Urinary bladder (tissue), 4 donors: Measurements from ENCODE around the gene TRAF2. TPM values are rescaled to one million over a fixed set of nuclear protein-coding genes. Genes with fewer than 3 reads are reported as not detected.

Source experiments
- DNase-seq: peaks from one replicate; pipeline ENCODE4 v3.0.0-alpha.2; 2015; ENCODE audit errors: extremely low spot score
- H3K27ac ChIP-seq: one replicate; pipeline ENCODE4 v1.5.1; 2013; ENCODE audit warnings: low read depth, mild to moderate bottlenecking, moderate library complexity
- H3K36me3 ChIP-seq: one replicate; pipeline ENCODE4 v1.6.1; 2013; ENCODE audit warnings: mild to moderate bottlenecking, moderate library complexity; ENCODE audit not compliant: insufficient read depth
- H3K4me1 ChIP-seq: one replicate; pipeline ENCODE4 v1.6.1; 2013; ENCODE audit warnings: mild to moderate bottlenecking, moderate library complexity; ENCODE audit not compliant: insufficient read depth
- H3K4me3 ChIP-seq: one replicate; pipeline ENCODE4 v1.5.1; 2013; ENCODE audit warnings: low read depth, low read length
- WGBS: extraction: QIAGEN DNeasy Blood & Tissue Kit; methylation state at CpG from one replicate; pipeline ENCODE4 v1.1.7; 2013; 5-methylcytosine and 5-hydroxymethylcytosine counted together
- polyA plus RNA-seq: library from polyadenylated mRNA; stranded (reverse); fragments of 200-250 nt; gene quantifications from one replicate; pipeline ENCODE4 v1.2.3, GENCODE V29; 2013
- total RNA-seq: library from RNA; depleted of rRNA; stranded (reverse); fragments of >200 nt; gene quantifications from one replicate; pipeline ENCODE4 v1.2.3, GENCODE V29; 2014
- donor health status: healthy with polysubstance abuse.
- donor health status: healthy.

The TRAF2 gene
- total and polyA plus RNA-seq, 2 donors: 7.9 to 13.1 TPM

DNA sequence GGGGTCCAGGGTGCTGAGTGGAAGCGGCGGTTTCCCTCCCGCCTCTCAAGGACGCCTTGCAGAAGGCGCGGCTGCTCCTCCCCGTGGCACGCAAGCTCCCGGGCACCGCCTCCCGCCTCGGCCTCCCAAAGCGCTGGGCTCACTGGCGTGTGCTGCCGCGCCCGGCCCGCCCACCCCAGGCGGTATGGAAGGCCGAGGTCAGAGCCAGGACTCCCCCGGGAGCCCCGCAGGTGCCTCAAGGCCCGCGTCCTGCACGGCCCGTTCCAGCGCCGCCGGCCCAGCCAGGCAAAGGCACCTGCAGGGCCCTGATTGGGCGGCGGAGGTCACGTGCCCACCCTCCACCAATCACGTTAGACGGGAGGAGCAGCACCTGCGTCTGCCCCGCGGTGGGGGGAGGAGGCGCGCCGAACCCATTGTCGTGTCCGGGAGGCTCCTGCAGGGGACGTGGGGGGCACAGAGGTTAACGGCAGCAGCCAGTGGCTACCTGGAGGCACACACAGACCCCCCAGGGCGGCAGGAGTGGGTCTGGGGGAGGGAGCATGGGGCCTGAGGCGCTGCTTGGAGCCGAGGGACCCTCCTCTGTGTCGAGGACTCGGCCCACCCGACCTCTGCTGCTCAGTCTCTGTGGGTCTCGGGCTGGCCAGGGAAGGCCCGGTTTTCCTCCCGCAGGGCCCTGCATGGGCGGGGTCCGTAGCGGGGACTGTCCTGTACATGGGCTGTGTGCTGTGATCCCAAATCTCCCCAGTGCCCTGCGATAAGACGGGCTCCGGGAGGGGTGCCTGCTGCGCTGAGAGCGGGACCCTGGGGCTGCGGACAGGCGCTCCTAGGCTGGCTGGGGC lies 63.7 kb downstream of the TRAF2 start:
- Histone ChIP-seq H3K36me3 (no peaks in the 10 kb centered on the region), H3K27ac (peak overlapping the region; percentile 71), H3K4me1 (no peaks in the 10 kb centered on the region), H3K4me3 (peak overlapping the region; percentile 49)
- DNase-seq: peak; percentile 76
- 2% methylated on average over 63 of the region's 63 CpGs for WGBS

DNA sequence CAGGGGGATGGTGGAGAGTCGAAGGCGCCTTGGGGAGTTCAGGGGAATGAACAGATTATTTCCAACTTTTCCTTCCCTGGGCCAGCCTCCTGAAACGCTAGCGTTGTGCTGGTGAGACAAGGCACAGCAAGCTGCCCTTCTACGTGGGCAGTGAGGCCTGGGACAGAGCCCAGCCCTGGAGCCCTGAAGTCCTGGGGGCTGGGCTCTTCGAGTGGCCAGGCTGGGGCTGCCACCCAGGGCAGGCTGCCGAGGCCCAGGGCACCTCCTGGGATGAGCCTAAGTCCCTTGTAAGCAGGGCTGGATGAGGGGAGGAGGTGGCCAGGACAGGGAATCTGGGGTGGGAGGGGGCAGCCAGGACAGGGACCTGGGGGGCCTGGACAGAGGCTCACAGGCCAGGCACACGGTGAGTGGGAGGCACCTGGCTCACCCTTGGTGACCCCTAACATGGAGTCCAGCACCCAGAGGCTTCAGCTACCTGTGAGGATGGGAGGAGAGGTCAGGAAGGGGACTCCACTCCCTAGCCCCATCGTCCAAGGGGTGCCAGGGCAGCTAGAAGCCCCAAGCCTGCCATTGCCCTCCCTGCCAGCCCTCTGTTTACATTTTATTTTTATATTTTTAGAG lies 64.5 kb downstream of the TRAF2 start:
- WGBS: 50% methylated on average over 9 of the region's 9 CpGs
- no peaks in the 10 kb centered on the region for H3K4me1 ChIP-seq
- DNase-seq: no peak

DNA sequence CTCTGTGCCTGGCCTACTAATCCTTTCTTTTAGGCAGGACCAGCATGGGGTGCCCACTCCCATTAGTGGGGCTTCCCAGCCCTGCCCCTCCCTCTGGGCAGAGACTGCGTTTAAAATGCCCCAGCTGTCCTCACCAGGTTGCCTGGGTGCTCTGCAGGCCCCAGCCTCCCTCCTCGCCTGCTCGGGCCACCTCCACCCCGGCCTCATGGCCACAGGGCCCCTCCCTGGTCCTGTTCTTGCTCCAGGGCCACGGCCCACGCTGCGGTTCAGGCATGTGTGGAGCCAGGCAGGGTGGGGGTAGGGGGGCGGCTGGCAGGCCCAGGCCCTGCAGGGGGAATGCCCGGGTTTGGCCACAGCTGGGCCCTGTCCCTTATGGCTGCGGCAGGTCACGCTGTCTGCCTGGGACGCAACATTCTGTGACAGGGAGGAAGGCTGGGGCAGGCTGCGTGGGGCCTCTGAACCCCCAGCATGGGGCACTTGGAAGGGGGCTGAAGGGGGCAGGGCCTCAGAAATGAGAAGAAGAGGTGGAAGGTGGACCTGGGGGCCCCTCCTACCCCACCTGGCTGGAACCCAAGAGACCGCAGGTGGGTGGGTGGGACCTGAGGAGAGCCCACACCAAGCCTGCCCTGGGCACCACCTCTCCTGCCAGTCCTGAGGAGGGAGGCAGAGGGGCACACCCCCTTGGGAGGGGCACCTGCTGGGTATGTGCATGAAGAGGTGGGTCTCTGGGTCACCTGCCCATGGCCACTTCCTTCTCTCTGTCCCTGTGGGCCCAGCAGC lies 65.4 kb downstream of the TRAF2 start, which contains the start of gene LCN12:
Gene LCN12, plus strand, starts transcription at position 733 of the 780 bp plus-strand sequence. CDS start 55 bp downstream, outside the sequence.
- Histone ChIP-seq H3K4me3 (no peak within 1 kb of the TSS), H3K36me3 (no peaks in the 10 kb centered on the region), H3K4me1 (no peaks in the 10 kb centered on the region), H3K27ac (no peak within 1 kb of the TSS)
- 80% methylated on average over 14 of the region's 14 CpGs for WGBS
- DNase-seq: no peak

More for the DNA sequence above, 64.5 kb downstream of the TRAF2 start:
- Histone ChIP-seq H3K4me3 (peak overlapping the region; percentile 49), H3K27ac (no peak overlapping the region), H3K36me3 (no peaks in the 10 kb centered on the region)

DNA sequence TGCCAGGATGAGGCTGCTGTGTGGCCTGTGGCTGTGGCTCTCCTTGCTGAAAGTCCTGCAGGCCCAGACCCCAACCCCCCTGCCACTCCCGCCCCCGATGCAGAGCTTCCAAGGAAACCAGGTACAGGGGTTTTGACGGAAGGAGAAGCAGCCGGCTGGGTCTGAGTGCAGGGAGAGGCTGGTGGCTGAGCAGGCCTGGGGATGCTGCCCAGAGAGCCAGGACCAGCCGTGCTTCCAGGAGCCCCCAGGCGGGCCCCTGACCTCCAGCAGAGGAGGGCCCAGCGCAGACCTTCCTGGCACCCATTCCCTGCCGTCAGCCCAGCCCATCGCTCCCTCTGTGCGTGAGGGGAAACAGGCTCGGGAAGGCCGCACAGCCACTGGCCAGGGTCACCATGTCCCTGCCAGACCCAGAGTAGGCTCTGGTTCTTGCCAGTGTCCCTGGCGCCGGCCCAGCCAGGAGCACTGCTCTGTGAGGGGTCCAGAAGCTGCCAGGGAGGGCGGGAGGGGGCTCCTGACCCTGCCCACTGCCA lies 66.1 kb downstream of the TRAF2 start:
- Histone ChIP-seq H3K4me1 (no peaks in the 10 kb centered on the region), H3K4me3 (no peak overlapping the region), H3K27ac (no peak overlapping the region), H3K36me3 (no peaks in the 10 kb centered on the region)
- DNase-seq: no peak
- 60% methylated on average over 15 of the region's 15 CpGs for WGBS

DNA sequence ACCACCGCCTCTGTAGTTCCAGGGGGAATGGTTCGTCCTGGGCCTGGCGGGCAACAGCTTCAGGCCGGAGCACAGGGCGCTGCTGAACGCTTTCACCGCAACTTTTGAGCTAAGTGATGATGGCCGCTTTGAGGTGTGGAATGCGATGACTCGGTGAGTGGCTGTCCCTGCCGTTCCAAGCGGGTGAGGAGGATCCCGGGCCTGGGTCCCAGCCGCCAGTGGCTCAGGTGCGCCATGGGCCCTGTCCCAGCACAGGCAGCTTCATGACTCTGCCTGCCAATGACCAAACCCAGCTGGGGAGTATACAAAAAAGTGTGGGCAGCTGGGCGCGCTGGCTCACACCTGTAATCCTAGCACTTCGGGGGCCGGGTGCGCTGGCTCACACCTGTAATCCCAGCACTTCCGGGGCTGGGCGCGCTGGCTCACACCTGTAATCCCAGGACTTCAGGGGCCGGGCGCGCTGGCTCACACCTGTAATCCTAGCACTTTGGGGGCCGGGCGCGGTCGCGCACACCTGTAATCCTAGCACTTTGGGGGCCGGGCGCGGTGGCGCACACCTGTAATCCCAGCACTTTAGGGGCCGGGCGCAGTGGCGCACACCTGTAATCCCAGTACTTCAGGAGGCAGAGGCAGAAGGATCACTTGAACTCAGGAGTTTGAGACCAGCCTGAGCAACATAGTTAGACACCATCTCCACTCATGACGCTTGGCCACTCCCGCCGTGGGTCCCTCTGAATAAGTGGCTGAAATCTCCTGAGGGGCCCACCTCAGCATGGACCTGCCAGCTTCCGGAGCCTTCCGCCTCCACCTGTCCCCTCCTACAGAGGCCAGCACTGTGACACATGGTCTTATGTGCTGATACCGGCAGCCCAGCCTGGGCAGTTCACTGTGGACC lies 66.8 kb downstream of the TRAF2 start:
- WGBS: 91% methylated on average over 44 of the region's 44 CpGs
- H3K27ac ChIP-seq: no peak overlapping the region
- DNase-seq: no peak
- no peak overlapping the region for H3K4me3 ChIP-seq
- H3K36me3 ChIP-seq: no peaks in the 10 kb centered on the region
- H3K4me1 ChIP-seq: no peaks in the 10 kb centered on the region

DNA sequence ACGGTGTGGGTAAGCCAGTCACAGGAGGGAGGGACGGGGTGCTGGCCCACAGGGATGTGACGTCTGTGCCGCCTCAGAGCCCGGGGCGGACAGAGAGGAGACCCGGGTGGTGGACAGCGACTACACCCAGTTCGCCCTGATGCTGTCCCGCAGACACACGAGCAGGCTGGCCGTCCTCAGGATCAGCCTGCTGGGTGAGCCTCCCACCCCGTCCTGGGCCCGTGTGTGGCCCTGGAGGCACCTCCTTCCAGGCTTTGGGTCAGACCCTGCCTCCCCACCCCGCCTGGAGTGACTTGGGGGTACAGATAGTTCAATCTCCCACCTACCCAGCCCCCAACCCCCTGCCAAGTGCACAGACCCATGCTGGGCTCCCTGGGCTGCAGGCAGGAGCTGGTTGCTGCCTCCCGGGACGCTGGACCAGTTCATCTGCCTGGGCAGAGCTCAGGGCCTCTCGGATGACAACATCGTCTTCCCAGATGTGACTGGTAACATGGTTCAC lies 67.5 kb downstream of the TRAF2 start:
- 80% methylated on average over 19 of the region's 19 CpGs for WGBS
- no peaks in the 10 kb centered on the region for H3K36me3 ChIP-seq
- no peak overlapping the region for H3K4me3 ChIP-seq
- no peak for DNase-seq
- no peaks in the 10 kb centered on the region for H3K4me1 ChIP-seq
- H3K27ac ChIP-seq: no peak overlapping the region

DNA sequence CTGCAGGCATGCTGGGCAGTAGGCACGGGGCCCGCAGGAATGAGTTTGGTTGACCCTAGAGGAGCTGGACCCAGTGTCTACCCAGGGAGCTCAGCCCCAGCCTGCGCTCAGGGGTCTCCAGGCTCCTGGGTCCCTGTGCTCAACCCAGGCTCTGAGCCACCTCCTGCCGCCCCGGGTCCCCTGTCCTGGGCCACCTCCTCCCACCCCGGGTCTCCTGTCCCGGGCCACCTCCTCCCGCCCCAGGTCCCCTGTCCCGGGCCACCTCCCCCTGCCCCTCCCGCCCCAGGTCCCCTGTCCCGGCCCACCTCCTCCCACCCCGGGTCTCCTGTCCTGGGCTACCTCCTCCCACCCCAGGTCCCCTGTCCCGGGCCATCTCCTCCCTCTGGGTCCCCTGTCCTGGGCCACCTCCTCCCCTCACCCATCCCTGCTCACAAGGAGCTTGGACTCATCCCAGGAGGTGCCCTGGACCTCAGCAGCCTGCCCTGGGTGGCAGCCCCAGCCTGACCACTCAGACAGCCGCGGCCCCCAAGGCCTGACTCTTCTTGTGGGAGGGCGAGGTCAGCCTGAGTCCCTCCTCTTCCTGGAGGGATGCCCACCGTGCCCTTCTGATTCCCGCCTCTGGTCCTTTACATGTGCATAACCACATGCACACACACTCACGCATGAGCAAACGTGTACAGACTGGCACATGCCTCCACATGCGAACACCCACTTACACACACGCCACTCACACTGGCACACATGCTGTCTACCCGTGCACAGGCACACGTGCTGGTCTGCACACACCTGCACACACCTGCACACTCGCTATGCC lies 68.2 kb downstream of the TRAF2 start:
- whole genome bisulfite sequencing: 83% methylated on average over 25 of the region's 25 CpGs
- Histone ChIP-seq H3K27ac (no peak overlapping the region), H3K4me1 (no peaks in the 10 kb centered on the region), H3K4me3 (no peak overlapping the region), H3K36me3 (no peaks in the 10 kb centered on the region)
- no peak for DNase-seq

DNA sequence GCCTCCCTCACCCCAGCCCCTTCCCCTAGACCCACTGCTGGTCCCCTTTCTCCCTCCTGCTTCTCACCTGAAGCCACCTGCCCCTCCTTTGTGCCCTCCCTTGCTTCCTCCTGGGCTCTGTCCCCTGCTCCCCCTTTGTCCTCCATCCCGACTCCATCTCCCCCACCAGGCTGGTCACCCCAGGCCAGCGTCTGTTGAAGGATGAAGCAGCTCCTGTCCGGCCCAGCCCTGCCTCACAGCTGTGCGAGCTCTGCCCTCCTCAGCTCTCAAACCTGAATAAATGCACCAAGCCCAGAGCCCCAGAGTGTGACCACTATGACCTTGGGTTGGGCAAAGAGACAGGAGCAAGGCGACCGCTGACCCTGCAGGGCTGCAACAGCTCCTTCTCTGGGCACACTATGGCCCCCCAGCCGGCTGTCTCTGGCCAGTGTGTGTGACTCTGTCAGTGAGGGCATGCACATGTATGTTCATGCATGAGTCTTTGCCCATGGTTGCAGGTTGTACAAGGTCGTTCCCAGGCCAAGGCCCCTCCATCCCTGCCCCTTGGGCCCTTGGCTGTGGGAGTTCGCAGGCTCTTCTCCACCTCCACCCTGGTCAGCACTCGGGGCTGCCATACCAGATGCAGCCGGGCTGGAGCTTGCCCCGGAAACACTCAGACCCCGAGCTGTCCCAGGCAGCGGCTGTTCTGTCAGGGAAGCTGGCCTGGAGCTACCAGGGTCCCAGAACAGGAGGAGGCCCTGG lies 69.1 kb downstream of the TRAF2 start:
- no peak overlapping the region for H3K4me3 ChIP-seq
- H3K27ac ChIP-seq: no peak overlapping the region
- 82% methylated on average over 14 of the region's 14 CpGs for WGBS
- no peaks in the 10 kb centered on the region for H3K36me3 ChIP-seq
- no peak for DNase-seq
- H3K4me1 ChIP-seq: no peaks in the 10 kb centered on the region

DNA sequence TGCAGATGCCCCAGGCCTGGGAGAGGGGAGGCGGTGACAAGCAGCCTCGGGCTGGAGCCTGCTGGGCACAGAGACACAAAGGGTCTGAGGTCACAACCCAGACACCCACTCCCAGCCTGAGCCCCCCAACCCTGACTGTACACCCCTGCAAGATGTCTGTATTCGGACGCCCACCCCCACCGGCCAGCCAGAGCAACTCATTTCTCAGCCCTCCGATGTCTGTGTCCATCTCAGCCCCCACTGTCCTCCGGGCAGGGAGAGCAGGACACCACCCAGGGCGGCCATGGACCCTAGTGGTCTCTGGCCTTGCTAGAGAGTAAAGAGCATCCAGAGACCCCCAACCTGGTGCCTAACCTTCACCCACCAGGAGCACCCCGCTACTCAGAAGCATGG lies 69.6 kb downstream of the TRAF2 start:
- H3K36me3 ChIP-seq: no peaks in the 10 kb centered on the region
- WGBS: 91% methylated on average over 9 of the region's 9 CpGs
- no peak for DNase-seq
- H3K4me3 ChIP-seq: no peak overlapping the region
- no peaks in the 10 kb centered on the region for H3K4me1 ChIP-seq
- H3K27ac ChIP-seq: no peak overlapping the region

DNA sequence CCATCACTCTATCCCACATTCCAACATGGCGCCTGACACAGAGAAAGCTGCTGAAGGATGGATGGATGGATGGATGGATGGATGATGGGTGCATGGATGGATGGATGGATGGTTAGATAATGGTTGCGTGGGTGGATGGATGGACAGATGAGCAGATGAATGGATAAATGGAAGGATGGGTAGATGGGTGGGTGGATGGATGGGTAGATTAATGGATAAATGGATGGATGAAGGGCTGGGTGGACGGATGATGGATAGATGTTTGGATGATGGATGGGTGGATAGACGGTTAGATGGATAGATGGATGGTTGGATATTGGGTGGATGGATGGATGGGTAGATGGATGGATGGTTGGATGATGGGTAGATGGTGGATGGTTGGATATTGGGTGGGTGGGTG lies 70.3 kb downstream of the TRAF2 start:
- no peaks in the 10 kb centered on the region for H3K36me3 ChIP-seq
- WGBS: 95% methylated on average over 4 of the region's 4 CpGs
- H3K4me1 ChIP-seq: no peaks in the 10 kb centered on the region
- no peak overlapping the region for H3K4me3 ChIP-seq
- H3K27ac ChIP-seq: no peak overlapping the region
- DNase-seq: no peak

DNA sequence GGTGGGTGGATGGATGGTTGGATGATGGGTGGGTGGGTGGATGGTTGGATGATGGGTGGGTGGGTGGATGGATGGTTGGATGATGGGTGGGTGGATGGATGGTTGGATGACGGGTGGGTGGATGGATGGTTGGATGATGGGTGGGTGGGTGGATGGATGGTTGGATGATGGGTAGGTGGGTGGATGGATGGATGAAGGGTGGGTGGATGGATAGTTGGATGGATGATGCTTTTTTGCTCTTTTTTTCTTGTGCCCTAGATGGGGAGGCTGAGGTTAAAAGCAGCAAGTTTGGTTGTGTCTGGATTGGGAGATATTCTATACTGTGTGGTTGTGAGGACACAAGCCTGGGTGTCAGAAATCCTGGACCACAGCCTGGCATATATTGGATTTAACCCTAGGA lies 71.1 kb downstream of the TRAF2 start:
- no peak overlapping the region for H3K4me3 ChIP-seq
- no peak for DNase-seq
- H3K27ac ChIP-seq: no peak overlapping the region
- H3K36me3 ChIP-seq: no peaks in the 10 kb centered on the region
- 93% methylated on average over 1 of the region's 1 CpG for WGBS
- H3K4me1 ChIP-seq: no peaks in the 10 kb centered on the region
